Germinal center (tissue), 1 donor: ENCODE results near the gene LRSAM1.

ENCODE experiments used
- DNase-seq: peaks from one replicate; pipeline ENCODE4 v3.0.0; 2012; ENCODE audit warnings: mixed read lengths, low spot score

The LRSAM1 gene

DNA sequence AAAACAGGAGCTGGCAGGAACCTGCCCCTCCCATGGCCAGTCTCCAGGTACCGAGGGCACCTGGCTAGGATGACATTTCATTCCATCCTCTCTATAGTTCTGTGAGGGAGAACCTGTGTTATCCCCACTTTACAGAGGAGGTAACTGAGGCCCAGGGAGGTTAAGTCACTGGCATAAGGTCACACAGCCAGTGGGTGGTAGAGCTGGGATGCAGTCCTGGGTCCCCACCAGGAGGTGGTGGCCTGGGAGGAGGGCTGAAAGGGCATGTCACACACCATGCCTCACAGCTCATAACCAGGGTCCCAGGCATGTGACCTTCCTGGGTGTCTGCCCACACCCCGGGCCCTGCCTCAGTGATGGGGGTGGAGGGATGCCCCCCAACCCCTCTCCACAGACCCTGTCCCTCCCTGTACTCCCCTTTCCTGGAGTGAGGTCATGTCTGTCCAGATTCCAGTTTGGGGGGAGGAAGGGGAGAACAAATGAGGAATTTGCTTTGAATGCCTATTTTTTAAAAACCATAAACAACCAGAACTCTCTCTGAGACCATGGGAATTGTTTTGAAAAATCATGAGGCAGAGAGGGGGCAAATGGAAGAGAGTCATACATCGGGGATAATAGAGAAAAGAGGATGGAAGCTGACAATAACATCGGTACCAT, 83.1 kb downstream of the LRSAM1 start:
- no peak for DNase-seq

GRCh38 chr9:127534931-127535330, 83.6 kb downstream of the LRSAM1 start:
- no peak for DNase-seq

DNA sequence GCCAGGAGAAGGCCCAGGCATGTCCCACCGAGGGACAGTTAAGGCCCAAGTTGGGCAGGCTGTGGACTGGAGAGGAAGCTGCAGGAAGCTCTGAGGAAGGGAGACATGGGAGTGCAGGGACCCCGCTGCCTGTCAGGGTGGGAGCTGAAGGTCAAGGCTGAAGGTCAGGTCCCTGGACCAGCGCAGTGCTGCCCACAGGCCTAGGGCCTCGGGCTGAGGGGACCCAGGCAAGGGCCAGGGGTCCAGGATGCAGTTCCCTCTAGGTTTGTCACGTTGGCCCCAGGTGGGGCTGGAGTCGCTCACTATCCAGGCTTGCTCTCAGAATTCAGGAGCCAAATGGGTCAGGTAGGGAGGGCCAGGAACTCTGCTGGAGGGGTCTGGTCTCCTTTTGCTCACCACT, 84.1 kb downstream of the LRSAM1 start:
- no peak for DNase-seq

GRCh38 chr9:127535834-127536233, 84.5 kb downstream of the LRSAM1 start:
- DNase-seq, result no peak

- DNase-seq, result no peak
These were observed 85.2 kb downstream of the LRSAM1 start for GRCh38 chr9:127536499-127536898.

- DNase-seq, result no peak
These were observed 85.7 kb downstream of the LRSAM1 start for GRCh38 chr9:127537014-127537413.

GRCh38 chr9:127537792-127538191, 86.5 kb downstream of the LRSAM1 start:
- DNase-seq, result no peak

- DNase-seq, result no peak
These were observed 87.5 kb downstream of the LRSAM1 start for GRCh38 chr9:127538849-127539258.

DNA sequence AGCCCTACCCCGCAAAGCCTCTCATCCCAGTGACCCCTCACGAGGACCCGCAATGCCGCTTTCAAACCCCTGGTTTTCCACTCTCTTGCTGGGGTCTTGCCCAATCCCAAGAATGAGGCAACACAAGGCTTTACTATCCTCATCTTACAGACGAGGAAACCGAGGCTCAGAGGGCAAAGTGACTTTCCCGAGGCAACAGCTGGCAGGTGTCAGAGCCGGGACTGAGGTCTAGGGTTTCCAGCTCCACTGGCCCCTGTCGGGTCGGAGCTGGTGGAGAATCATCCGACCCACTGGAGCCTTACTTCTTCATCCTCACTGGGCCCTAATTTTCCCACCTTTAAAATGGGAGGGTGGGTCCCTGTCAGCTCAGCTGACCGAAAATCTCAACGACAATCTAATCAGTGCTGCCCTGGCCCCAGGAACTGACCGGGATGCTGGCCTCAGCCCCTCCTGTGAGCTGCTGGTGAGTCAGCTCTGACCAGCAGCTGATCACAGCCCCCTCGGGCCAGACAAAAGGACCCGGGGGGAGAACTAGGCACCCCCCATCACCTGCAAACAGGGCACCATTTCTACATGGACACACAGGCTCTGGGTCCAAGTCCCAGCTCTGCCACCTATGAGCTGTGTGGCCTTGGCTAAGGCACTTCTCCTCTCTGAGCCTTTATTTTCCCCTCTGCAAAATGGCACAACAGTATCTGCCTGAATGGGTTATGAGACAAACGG, 88.1 kb downstream of the LRSAM1 start:
- DNase-seq, result no peak

- no peak for DNase-seq
These were observed 88.8 kb downstream of the LRSAM1 start for GRCh38 chr9:127539982-127540663.

GRCh38 chr9:127540664-127541041, 89.3 kb downstream of the LRSAM1 start:
- no peak for DNase-seq

- no peak for DNase-seq
These were observed 89.9 kb downstream of the LRSAM1 start for GRCh38 chr9:127541176-127541575.

GRCh38 chr9:127541865-127542264, 90.6 kb downstream of the LRSAM1 start:
- DNase-seq, result no peak

DNA sequence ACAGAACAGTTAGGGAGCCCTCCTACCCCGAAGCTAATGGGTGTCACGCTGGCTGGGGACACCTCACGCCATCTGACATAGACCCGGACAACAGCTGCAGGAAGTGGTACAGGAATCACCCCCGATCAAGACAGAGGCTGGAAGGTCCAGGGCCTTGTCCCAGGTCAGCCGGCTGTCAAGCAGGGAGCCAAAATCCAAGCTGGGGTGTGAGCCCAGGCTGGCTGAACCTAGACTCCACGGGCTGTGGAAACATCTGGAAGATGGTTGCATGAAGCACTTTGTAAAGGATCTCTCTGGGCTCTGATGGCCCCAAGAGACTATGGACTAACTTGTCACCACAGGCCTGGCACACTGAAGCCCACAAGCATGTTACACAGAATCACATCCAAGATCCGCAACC, 91.9 kb downstream of the LRSAM1 start:
- DNase-seq, result no peak

DNA sequence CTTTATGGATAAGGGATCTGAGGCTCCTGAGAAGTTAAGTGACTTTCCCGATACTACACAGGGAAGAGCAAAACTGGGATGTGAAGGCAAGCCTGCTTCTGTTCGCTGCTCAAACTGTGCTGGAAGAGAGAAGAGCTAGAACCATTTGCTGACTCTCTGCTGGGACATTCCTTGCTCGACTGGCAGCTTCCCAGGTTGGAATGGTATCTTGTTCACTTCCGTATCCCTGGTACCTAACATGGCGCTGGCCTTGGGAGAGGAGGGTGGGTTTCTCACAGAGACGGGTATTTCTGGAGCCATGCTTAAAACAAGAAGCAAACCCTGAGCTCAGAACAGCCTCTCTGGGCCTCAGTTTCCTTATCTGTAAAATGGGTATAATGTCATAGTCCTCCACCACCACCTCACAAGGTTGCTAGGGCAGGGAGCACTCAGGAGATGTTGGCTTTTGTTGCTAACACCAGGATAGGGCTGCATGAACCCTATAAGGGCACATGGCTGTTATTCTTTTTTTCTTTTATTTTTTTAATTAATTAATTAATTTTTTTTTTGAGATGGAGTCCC, 92.7 kb downstream of the LRSAM1 start:
- no peak for DNase-seq

DNA sequence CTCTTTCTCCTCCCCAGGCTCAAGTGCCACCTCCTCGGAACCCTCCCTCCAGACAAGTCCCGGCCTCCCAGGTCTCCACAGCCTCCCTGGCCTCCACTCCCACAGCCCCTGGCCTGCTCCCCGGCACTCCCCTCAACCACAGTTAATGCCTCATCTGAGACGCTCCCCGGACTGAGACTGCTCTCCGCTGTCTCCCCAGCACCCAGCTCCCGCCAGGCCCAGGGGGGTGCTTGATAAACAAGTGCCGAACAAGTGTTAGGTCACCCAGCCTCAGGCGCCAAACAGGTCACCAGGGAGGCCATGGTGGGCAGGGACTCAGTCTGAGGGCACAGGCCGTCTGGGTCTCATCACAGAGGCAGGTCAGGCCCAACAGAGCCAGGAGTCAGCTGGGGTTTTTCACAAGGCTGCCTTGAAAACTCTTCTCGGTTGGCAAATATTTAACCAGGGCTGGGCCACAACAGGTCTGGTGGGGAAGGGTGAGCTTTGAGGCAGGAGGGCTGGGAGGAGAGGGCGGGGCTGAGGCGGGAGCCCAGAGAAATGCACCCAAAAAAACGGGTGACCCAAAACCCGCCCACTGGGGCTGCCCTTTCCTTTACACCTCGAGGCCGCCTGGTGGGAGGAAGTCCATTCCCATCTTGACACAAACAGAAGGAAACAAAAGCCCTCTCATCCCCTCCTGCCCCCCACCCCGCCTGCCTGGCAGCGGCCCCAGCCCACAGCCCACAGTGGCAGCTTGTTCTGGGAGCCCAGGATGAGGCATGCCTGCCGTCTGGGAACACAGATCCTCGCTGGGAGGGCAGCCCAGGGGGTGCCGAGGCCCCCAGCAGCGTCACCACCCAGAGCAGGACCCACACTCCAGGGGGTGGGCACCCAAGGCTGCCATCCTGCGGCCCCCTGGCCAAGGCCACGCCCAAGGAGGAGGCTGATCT, 94.2 kb downstream of the LRSAM1 start:
- no peak for DNase-seq

DNA sequence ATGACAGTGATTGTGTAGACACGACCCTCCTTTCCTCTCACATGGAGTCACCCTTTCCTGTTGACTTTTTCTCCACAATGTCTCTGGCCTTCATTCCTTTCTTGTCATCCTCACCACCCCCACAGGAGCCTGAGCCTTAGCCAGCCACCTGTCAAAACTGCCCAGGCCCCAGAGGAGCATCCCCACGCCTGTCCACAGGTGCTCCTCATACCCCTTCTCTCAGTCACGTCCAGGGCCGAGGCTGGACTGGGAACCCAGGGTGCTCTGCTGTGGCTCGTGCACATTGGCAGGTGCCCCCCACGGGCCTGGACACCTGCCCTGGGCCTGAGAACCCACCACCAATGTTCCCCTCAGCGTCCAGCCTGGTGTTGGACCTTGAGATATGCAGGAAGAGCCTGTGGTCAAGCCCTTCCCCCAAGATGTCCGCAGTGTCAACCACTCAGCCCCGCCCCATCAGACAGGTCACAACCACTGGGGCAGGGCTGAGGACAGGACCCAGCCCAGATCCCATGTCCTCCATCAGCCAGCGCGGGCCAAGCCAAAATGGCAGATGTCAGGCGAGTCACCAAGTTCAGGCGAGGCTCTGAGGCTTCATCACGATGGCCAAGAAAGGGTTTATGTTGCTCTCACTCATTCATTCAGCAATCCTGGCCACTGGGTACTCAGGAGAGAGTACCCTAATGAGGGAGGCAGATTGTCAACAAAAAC, 95.0 kb downstream of the LRSAM1 start:
- DNase-seq, result no peak

GRCh38 chr9:127548352-127548881, 97.1 kb downstream of the LRSAM1 start:
- DNase-seq, result no peak

- DNase-seq, result no peak
These were observed 97.9 kb downstream of the LRSAM1 start for GRCh38 chr9:127549218-127549617.

- no peak for DNase-seq
These were observed 98.4 kb downstream of the LRSAM1 start for GRCh38 chr9:127549751-127550150.

DNA sequence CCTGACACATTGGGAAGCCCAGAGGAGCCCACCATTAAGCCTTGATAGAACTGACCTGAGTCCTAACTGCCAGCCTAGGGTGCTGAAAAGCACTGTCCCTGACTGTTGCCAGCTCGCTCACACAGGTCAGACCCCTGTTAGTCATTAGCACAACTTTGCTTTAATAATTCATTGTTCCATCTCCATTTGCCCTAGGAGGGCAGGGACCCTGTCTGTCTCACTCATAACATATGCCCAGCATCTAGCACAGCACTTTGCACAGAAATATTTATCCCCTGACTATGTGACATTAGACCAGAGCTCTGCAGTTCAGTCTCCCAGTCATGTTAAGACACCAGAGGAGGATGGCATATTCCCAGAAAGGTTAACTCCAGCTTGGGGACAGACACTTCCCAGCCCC, 99.0 kb downstream of the LRSAM1 start:
- DNase-seq, result no peak
